GM12878 (cell line): ENCODE results near the gene FADS3. TPM values are rescaled to one million over a fixed set of nuclear protein-coding genes. Genes with fewer than 3 reads are reported as not detected.

Source experiments
- ATAC-seq: fragments of 200-7000 bp; cut with Tn5 transposase; 3 replicates; pipeline ENCODE4 v1.9.1; 2020; ENCODE audit warnings: mild to moderate bottlenecking, moderate library complexity
- BruUV-seq: library from RNA; stranded (reverse); fragments of 400-500 nt; replicated peaks from 2 replicates; lab custom pipeline; 2021; lab: Mats Ljungman, UMichigan
- CTCF ChIA-PET: fragments of 300-600 bp; sonication (Branson Sonifier 250); formaldehyde crosslinking; extraction: SDS; loops from one replicate; lab custom pipeline; 2021; ENCODE audit warnings: inconsistent platforms; lab: Yijun Ruan, JAX
- POLR2A ChIA-PET: fragments of 350-600 bp; formaldehyde crosslinking; extraction: SDS; loops from one replicate; lab custom pipeline; 2021; ENCODE audit warnings: inconsistent platforms; lab: Charles Lee
- RAD21 ChIA-PET: fragments of 300-600 bp; sonication (Branson Sonifier 250); formaldehyde crosslinking; loops from one replicate; lab custom pipeline; 2023; ENCODE audit warnings: antibody characterized with exemption; ENCODE audit not compliant: unreplicated experiment; lab: Charles Lee
- SMC1A ChIA-PET: fragments of 300-600 bp; sonication (Branson Sonifier 250); formaldehyde crosslinking; loops from one replicate; lab custom pipeline; 2023; ENCODE audit not compliant: unreplicated experiment, uncharacterized antibody; lab: Charles Lee
- DNase-seq: peaks from one replicate; pipeline ENCODE4 v3.0.0-alpha.2; 2011; ENCODE audit warnings: low read depth, low spot score
- FAIRE-seq: peaks from 3 replicates; lab custom pipeline; 2011; peaks lifted over from hg19 to GRCh38; lab: Jason Lieb, UNC
- H2AFZ ChIP-seq: 2 replicates; pipeline ENCODE4 v1.6.0; 2011; ENCODE audit warnings: low read depth, low read length, control low read depth; ENCODE audit not compliant: control insufficient read depth
- H3K27ac ChIP-seq: 2 replicates; pipeline ENCODE4 v1.5.1; 2011; ENCODE audit warnings: control low read depth; ENCODE audit not compliant: control insufficient read depth, insufficient read depth
- H3K27me3 ChIP-seq, 2 experiments: replicated peaks in 1 of 2; 2 replicates each; pipeline versions ENCODE4 v1.6.0 to v1.6.1; 2011; ENCODE audit warnings: low read length in 1 of 2; ENCODE audit not compliant: control insufficient read depth in 2 of 2, insufficient read depth in 2 of 2
- H3K36me3 ChIP-seq, 2 experiments: 2 replicates each; pipeline ENCODE4 v1.5.1; 2011; ENCODE audit warnings: low read length in 1 of 2; ENCODE audit not compliant: control insufficient read depth in 2 of 2, insufficient read depth in 2 of 2
- H3K4me1 ChIP-seq: 2 replicates; pipeline ENCODE4 v1.6.1; 2011; ENCODE audit warnings: mild to moderate bottlenecking, low read length, moderate library complexity, mixed read lengths; ENCODE audit not compliant: control insufficient read depth, insufficient read depth
- H3K4me2 ChIP-seq: 2 replicates; pipeline ENCODE4 v1.6.0; 2011; ENCODE audit warnings: control low read depth; ENCODE audit not compliant: control insufficient read depth, insufficient read depth
- H3K4me3 ChIP-seq: fragments of 200-600 bp; sonication (generic); 2 replicates; pipeline ENCODE4 v1.5.1; 2016
- H3K79me2 ChIP-seq: 2 replicates; pipeline ENCODE4 v1.6.0; 2011; ENCODE audit warnings: low read length; ENCODE audit not compliant: control insufficient read depth, insufficient read depth
- H3K9ac ChIP-seq: 2 replicates; pipeline ENCODE4 v1.8.0; 2011; ENCODE audit warnings: low read length, control low read depth, mixed read lengths; ENCODE audit not compliant: control insufficient read depth, insufficient read depth
- H3K9me3 ChIP-seq: replicated peaks from 3 replicates; pipeline ENCODE4 v1.5.1; 2011; ENCODE audit warnings: mild to moderate bottlenecking, low read length; ENCODE audit not compliant: control insufficient read depth, insufficient read depth
- H4K20me1 ChIP-seq: 2 replicates; pipeline ENCODE4 v1.6.0; 2011; ENCODE audit not compliant: control insufficient read depth, insufficient read depth
- ATF2 ChIP-seq: IDR thresholded peaks from 2 replicates; pipeline ENCODE4 v1.6.1; 2012; ENCODE audit warnings: low read length, inconsistent platforms
- CREM ChIP-seq: IDR thresholded peaks from 2 replicates; pipeline ENCODE4 v1.6.1; 2014; ENCODE audit warnings: antibody characterized with exemption, low read depth
- ETV6 ChIP-seq, 2 experiments: fragments of 450-650 bp in 1 of 2; IDR thresholded peaks in 1 of 2; conservative IDR thresholded peaks in 1 of 2; 2 replicates each; pipeline ENCODE4 v1.6.1; 2014; ENCODE audit warnings: antibody characterized with exemption in 1 of 2, borderline replicate concordance in 1 of 2, low read depth in 1 of 2, mild to moderate bottlenecking in 1 of 2, moderate library complexity in 1 of 2
- PAX5 ChIP-seq: IDR thresholded peaks from 2 replicates; pipeline ENCODE4 v1.6.1; 2011; ENCODE audit warnings: low read depth, low read length, borderline replicate concordance
- PKNOX1 ChIP-seq: fragments of 450-650 bp; IDR thresholded peaks from 2 replicates; pipeline ENCODE4 v1.6.1; 2016; ENCODE audit warnings: mild to moderate bottlenecking
- PRDM15 ChIP-seq: fragments of 450-650 bp; formaldehyde crosslinking; IDR thresholded peaks from 2 replicates; pipeline ENCODE4 v1.4.0; 2020; ENCODE audit warnings: mild to moderate bottlenecking, moderate library complexity
- RB1 ChIP-seq: fragments of 450-650 bp; formaldehyde crosslinking; IDR thresholded peaks from 2 replicates; pipeline ENCODE4 v1.6.1; 2017; ENCODE audit warnings: mild to moderate bottlenecking, borderline replicate concordance
- REST ChIP-seq: IDR thresholded peaks from 2 replicates; pipeline ENCODE4 v1.6.1; 2012; ENCODE audit warnings: mild to moderate bottlenecking, low read depth, low read length
- RUNX3 ChIP-seq: IDR thresholded peaks from 2 replicates; pipeline ENCODE4 v1.6.1; 2012; ENCODE audit warnings: low read length, inconsistent platforms
- YY1 ChIP-seq: IDR thresholded peaks from 2 replicates; pipeline ENCODE4 v1.6.1; 2011; ENCODE audit warnings: low read depth, mild to moderate bottlenecking, low read length
- ZBED1 ChIP-seq: IDR thresholded peaks from 2 replicates; pipeline ENCODE4 v1.6.1; 2016; ENCODE audit warnings: borderline replicate concordance
- ZNF622 ChIP-seq: fragments of 450-650 bp; IDR thresholded peaks from 2 replicates; pipeline ENCODE4 v1.6.1; 2017; ENCODE audit warnings: mild to moderate bottlenecking, inconsistent platforms
- ZZZ3 ChIP-seq: IDR thresholded peaks from 2 replicates; pipeline ENCODE4 v1.6.1; 2011; ENCODE audit warnings: low read depth; ENCODE audit not compliant: control insufficient read depth, insufficient read length
- WGBS: methylation state at CpG from one replicate; pipeline ENCODE4 v1.1.6; 2016; ENCODE audit warnings: low lambda C conversion rate; ENCODE audit not compliant: insufficient replicate concordance, insufficient coverage; ENCODE audit errors: missing lambda C conversion rate; 5-methylcytosine and 5-hydroxymethylcytosine counted together
- in situ Hi-C: fragments of 300-500 bp; cut with MboI; formaldehyde crosslinking; loops from 9 replicates; pipeline ENCODE4 v1.14.3; 2018; ENCODE audit warnings: mixed read lengths
- intact Hi-C: fragments of 100-400 bp; cut with micrococcal nuclease; formaldehyde crosslinking; loops from one replicate; pipeline ENCODE4 v1.14.2; 2022; ENCODE audit not compliant: unreplicated experiment
- polyA plus RNA-seq, 11 experiments: library from polyadenylated mRNA; depleted of rRNA in 4 of 11; unstranded in 6 of 11; stranded (reverse) in 5 of 11; fragments of >200 nt; fragmentation: Nextera tagmentation in 4 of 11; fragmentation: Illumina TruSeq in 1 of 11; extraction: Ambion mirVana in 4 of 11; extraction: Trizol in 1 of 11; gene quantifications; 1 replicate in 1 of 11; 2 replicates in 10 of 11; pipeline versions ENCODE4 v1.2.1 to v1.2.3, GENCODE V29; 2011 to 2016; ENCODE audit warnings: inconsistent platforms in 2 of 11, missing spikeins in 2 of 11, low read depth in 1 of 11
- total RNA-seq, 4 experiments: library from RNA; depleted of rRNA in 3 of 4; stranded (reverse); fragments of >200 nt in 3 of 4; fragmentation: Illumina TruSeq in 1 of 4; extraction: Trizol in 1 of 4; gene quantifications; 2 replicates each; pipeline versions ENCODE4 v1.2.1 to v1.2.3, GENCODE V29; 2013 to 2021

Gene FADS3
- total and polyA plus RNA-seq, 10 of the 15 experiments (the other 5 are each of a cell fraction or from before 2014, with no cell fraction given), result 0.23 to 8.1 (median 4.2) TPM

GRCh38 chr11:61927501-61927900 is 36.2 kb upstream of the FADS3 start (continued):
- TF ChIP-seq ATF2 (no peak), YY1 (no peak), PAX5 (no peak)

- H3K9me3 ChIP-seq, result no peaks in the 10 kb centered on the region
- no peak overlapping the region for H3K9ac ChIP-seq
- BruUV-seq, result no TSS peak
- intact Hi-C loops, result no loop called here
- in situ Hi-C loops, result no loop called here
- H3K4me2 ChIP-seq, result no peak overlapping the region
- CTCF ChIA-PET, result interaction anchor here (1.2 to 2.2 kb wide), 2 partner anchors 9 to 27 kb away, joined by 3 to 8 read pairs; no protein-coding TSS in a partner anchor
- no peak overlapping the region for H3K4me3 ChIP-seq
- H3K27ac ChIP-seq, result no peak overlapping the region
- FAIRE-seq, result no peak
- H3K4me1 ChIP-seq, result no peaks in the 10 kb centered on the region
- WGBS, result 71% methylated on average over 3 of the region's 3 CpGs
- H3K36me3 ChIP-seq, result no peaks in the 10 kb centered on the region
- ATAC-seq, result no peak
- RAD21 ChIA-PET, result interaction anchor here (1.2 kb wide), 1 partner anchor 141 kb away, joined by 3 read pairs; no protein-coding TSS in a partner anchor
- no peaks in the 10 kb centered on the region; a peak in 2 of 4 replicates for H3K27me3 ChIP-seq
- H3K79me2 ChIP-seq, result no peaks in the 10 kb centered on the region
- POLR2A ChIA-PET, result no interaction called here
- no peak for DNase-seq
- SMC1A ChIA-PET, result interaction anchor here (0.6 kb wide), 1 partner anchor 125 kb away, joined by 3 read pairs; no protein-coding TSS in a partner anchor
- H4K20me1 ChIP-seq, result no peaks in the 10 kb centered on the region; the same call in 1 of the 2 replicates
- no peak overlapping the region for H2AFZ ChIP-seq
- TF ChIP-seq REST, result no peak
- no peak for TF ChIP-seq ZZZ3
- TF ChIP-seq ZNF622, result no peak
- TF ChIP-seq PRDM15, result no peak
- TF ChIP-seq PAX5, result no peak
- no peak for TF ChIP-seq PKNOX1
- TF ChIP-seq ETV6 (conservative IDR thresholded peaks at IDR 0.05 in 1 of 2, IDR thresholded peaks at IDR 0.05 in 1 of 2; ENCODE audit: borderline replicate concordance in 1 of 2, low read depth in 1 of 2), result no peak
- no peak for TF ChIP-seq ZBED1
- no peak for TF ChIP-seq RUNX3
- no peak for TF ChIP-seq CREM
- TF ChIP-seq RB1, result no peak
Observed at GRCh38 chr11:61926235-61926634, 34.9 kb upstream of the FADS3 start.
